Measurements from ENCODE around the gene CACNB3. TPM values are rescaled to one million over a fixed set of nuclear protein-coding genes. Genes with fewer than 3 reads are reported as not detected.
A peak's percentile ranks its signal among the peaks of the same experiment; 100 is the strongest.

Gene CACNB3
- total and polyA plus RNA-seq, 2 of the 13 experiments (the other 11 are each of a cell fraction or from before 2014, with no cell fraction given) = 0.29 to 0.54 TPM

- peak; percentile 77 for TF ChIP-seq TFDP2 (CRISPR knock-in tag; IDR thresholded peaks at IDR 0.05)
- no peak for TF ChIP-seq ZNF512 (CRISPR knock-in tag; IDR thresholded peaks at IDR 0.05)
- TF ChIP-seq NRL (CRISPR knock-in tag; IDR thresholded peaks at IDR 0.05; ENCODE audit: borderline replicate concordance) = peak; percentile 80; the same call in 1 of the 2 replicates
- TF ChIP-seq, protein P1, sequence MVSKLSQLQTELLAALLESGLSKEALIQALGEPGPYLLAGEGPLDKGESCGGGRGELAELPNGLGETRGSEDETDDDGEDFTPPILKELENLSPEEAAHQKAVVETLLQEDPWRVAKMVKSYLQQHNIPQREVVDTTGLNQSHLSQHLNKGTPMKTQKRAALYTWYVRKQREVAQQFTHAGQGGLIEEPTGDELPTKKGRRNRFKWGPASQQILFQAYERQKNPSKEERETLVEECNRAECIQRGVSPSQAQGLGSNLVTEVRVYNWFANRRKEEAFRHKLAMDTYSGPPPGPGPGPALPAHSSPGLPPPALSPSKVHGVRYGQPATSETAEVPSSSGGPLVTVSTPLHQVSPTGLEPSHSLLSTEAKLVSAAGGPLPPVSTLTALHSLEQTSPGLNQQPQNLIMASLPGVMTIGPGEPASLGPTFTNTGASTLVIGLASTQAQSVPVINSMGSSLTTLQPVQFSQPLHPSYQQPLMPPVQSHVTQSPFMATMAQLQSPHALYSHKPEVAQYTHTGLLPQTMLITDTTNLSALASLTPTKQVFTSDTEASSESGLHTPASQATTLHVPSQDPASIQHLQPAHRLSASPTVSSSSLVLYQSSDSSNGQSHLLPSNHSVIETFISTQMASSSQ (IDR thresholded peaks at IDR 0.05; ENCODE audit: low read depth) = 0 out of 2 replicates have a peak, but pooled peaks have one; percentile 25
- TF ChIP-seq, protein P1 (CRISPR knock-in tag; IDR thresholded peaks at IDR 0.05; ENCODE audit: borderline replicate concordance) = peak; percentile 51; the same call in 1 of the 2 replicates
- TF ChIP-seq ZNF770 (CRISPR knock-in tag; IDR thresholded peaks at IDR 0.05) = no peak
- peak; percentile 20 to 39; a peak in 2 of 4 replicates for TF ChIP-seq EP300 (IDR thresholded peaks at IDR 0.05; ENCODE audit: low read depth in 2 of 2, low read length in 2 of 2)
- TF ChIP-seq EP300 (CRISPR knock-in tag; IDR thresholded peaks at IDR 0.05; ENCODE audit: borderline replicate concordance) = no peak
- TF ChIP-seq ZNF597 (CRISPR knock-in tag; IDR thresholded peaks at IDR 0.05) = 0 out of 2 replicates have a peak, but pooled peaks have one; percentile 91
- TF ChIP-seq ZNF75D (CRISPR knock-in tag; IDR thresholded peaks at IDR 0.05; ENCODE audit: borderline replicate concordance) = no peak
These were observed 33.8 kb downstream of the CACNB3 start, which contains the start of gene DDX23 (continued) for GRCh38 chr12:48851883-48852733.
